HAP-1 (cell line): ENCODE data around the gene NCMAP.
"Not testable (repeated sequence)": the region's sequence is repeated elsewhere in the genome, so short reads cannot be mapped to it uniquely, and the experiment has no call there.

Experiments
- DNase-seq, 2 experiments: peaks; one replicate each; pipeline ENCODE4 v3.0.0-alpha.2; 2016 to 2020; ENCODE audit warnings: low spot score in 2 of 2
- H3K27me3 ChIP-seq: fragments of 250-450 bp; sonication (Bioruptor Pico); 2 replicates; pipeline ENCODE4 v1.5.1; 2020; ENCODE audit warnings: low read depth, mild to moderate bottlenecking, moderate library complexity
- H3K36me3 ChIP-seq: fragments of 250-450 bp; sonication (Bioruptor Pico); replicated peaks from 2 replicates; pipeline ENCODE4 v1.5.1; 2020; ENCODE audit warnings: mild to moderate bottlenecking
- H3K4me1 ChIP-seq: fragments of 250-450 bp; sonication (Bioruptor Pico); 2 replicates; pipeline ENCODE4 v1.5.1; 2020; ENCODE audit warnings: mild to moderate bottlenecking
- H3K4me3 ChIP-seq: fragments of 250-450 bp; sonication (Bioruptor Pico); 2 replicates; pipeline ENCODE4 v1.5.1; 2020; ENCODE audit warnings: mild to moderate bottlenecking, moderate library complexity
- H3K9me3 ChIP-seq: fragments of 250-450 bp; sonication (Bioruptor Pico); 2 replicates; pipeline ENCODE4 v1.5.1; 2020; ENCODE audit warnings: mild to moderate bottlenecking, moderate library complexity
- in situ Hi-C: fragments of 300-500 bp; cut with MboI; formaldehyde crosslinking; loops from 3 replicates; pipeline ENCODE4 v1.14.3; 2020; ENCODE audit warnings: low sequenced_read_pairs, inconsistent platforms, mixed read lengths

The NCMAP gene

DNA sequence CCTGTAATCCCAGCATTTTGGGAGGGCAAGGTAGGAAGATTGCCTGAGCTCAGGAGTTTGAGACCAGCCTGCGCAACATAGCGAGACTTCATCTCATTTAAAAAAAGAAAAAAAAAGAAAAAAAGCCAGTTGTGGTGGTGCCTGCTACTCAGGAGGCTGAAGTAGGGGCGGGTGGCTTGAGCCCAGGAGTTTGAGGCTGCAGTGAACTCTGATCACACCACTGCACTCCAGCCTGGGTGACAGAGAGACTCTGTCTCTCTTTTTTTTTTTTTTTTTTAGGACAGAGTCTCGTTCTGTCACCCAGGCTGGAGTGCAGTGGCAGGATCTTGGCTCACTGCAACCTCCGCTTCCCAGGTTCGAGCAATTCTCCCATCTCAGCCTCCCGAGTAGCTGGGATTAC is 26.6 kb upstream of the NCMAP start:
- in situ Hi-C loops, H3K9me3 ChIP-seq, H3K27me3 ChIP-seq, H3K4me3 ChIP-seq, H3K36me3 ChIP-seq, H3K4me1 ChIP-seq, DNase-seq: not testable (repeated sequence)

DNA sequence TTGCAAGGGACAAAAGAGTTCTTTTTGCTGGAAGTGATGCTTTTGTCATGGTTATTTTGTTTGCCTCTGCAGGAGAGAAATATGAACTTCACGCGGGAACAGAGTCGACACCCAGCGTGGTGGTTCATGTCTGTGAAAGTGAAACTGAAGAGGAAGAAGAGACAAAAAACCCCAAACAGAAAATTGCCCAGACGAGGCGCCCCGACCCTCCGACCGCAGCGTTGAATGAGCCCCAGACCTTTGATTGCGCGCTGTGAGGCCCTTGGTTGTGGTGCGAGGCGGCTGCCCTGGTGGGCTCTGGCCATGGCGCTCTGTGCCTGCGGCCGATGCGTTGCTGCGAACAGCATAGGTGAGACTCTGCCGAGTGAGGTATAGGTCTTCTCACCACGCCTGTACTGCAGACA is 20.9 kb upstream of the NCMAP start:
- H3K4me3 ChIP-seq = no peak overlapping the region; the same call in 1 of the 2 replicates
- in situ Hi-C loops = no loop called here

DNA sequence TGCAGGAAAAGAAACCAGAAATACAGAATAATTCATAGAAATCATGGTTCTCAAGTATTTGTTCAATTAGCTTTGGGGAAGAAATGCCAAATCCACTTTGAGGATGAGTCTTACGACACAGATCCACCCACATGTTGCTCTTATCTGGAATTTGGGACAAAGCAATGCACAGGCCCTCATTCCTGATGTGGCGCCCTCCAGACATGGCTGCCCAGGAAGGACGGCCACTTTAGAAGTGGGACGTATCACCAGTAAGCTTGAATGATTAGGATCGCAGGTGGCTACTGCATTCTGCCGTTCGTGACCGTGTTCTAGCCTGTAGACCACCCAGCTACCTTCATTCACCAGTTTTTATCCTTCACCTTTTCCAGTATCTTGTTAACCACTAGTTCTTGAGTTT is 20.1 kb upstream of the NCMAP start:
- in situ Hi-C loops = no loop called here
- no peak overlapping the region for H3K4me3 ChIP-seq
- peaks cover 40% of the 10 kb centered on the region for H3K4me1 ChIP-seq
- no peak for DNase-seq
- no peaks in the 10 kb centered on the region for H3K27me3 ChIP-seq
- no peaks in the 10 kb centered on the region for H3K9me3 ChIP-seq
- peaks cover 3% of the 10 kb centered on the region for H3K36me3 ChIP-seq

More for the DNA sequence above, 20.9 kb upstream of the NCMAP start:
- Histone ChIP-seq H3K36me3 (peaks cover 3% of the 10 kb centered on the region), H3K9me3 (no peaks in the 10 kb centered on the region), H3K4me1 (peaks cover 32% of the 10 kb centered on the region), H3K27me3 (no peaks in the 10 kb centered on the region)
- peak; percentile 65 to 84 for DNase-seq

DNA sequence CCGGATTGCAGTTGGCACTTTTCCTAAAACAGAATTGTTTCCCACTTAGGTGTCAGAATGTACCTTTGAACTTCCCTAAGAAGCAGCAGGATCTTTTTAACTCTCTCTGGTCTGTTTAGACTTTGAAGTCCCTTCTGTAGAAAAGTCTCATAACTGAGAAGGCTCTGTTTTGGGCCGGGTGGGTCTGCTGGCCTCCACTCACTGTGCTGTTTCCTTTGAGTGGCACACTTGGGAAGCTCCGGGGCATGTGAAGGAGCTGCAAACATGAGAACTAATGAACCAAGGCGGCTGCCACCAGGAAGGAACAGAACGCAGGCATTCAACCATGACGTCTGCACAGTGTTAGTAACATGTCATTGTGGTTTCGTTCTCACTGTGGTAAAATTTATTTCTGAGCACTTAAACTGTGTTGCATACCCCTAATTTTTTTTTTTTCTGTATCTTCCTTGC is 19.5 kb upstream of the NCMAP start:
- Histone ChIP-seq H3K27me3 (no peaks in the 10 kb centered on the region), H3K9me3 (no peaks in the 10 kb centered on the region), H3K4me3 (no peak overlapping the region), H3K36me3 (peaks cover 3% of the 10 kb centered on the region), H3K4me1 (peaks cover 46% of the 10 kb centered on the region)
- in situ Hi-C loops = no loop called here
- peak; percentile 30 to 58 for DNase-seq

DNA sequence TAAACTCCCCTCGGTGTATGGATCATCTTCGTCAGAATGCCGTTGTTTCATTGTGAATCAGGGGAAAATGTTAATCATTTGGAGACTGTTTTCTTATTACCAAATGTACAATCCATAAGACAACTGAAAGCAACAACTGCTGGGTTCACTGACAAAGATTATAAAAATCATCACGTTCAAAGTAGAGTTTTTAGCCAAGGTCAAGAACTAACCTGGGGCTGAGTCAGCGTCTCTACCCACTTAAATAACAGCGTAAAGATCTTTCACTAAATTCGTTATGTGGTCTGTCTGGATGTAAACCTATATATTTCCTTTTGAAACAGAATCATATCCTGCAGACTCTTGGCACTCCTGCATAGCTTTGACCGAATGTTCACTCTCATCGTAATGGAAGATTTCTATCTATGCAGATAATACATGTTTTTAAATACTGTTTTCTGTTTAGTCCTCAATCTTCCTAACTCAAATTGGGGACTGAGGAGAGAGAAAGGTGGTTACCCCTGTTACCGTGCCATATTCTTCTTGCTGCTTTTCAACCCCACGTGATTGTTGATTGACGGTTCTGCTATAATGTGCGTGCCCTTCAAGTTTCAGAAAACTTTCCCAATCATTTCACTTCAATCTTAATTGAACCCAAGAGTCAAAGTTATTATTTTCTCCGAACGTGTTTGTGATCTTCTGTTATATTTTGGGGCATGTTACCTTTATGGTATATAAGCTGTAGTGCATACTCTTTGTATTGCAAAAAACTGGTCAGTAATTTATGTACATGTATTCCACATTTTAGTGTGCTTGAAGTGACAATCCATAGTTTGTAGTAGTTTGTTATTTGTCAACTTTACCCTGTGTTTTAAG is 15.6 kb upstream of the NCMAP start:
- no peaks in the 10 kb centered on the region for H3K36me3 ChIP-seq
- in situ Hi-C loops = no loop called here
- peaks cover 46% of the 10 kb centered on the region for H3K4me1 ChIP-seq

DNA sequence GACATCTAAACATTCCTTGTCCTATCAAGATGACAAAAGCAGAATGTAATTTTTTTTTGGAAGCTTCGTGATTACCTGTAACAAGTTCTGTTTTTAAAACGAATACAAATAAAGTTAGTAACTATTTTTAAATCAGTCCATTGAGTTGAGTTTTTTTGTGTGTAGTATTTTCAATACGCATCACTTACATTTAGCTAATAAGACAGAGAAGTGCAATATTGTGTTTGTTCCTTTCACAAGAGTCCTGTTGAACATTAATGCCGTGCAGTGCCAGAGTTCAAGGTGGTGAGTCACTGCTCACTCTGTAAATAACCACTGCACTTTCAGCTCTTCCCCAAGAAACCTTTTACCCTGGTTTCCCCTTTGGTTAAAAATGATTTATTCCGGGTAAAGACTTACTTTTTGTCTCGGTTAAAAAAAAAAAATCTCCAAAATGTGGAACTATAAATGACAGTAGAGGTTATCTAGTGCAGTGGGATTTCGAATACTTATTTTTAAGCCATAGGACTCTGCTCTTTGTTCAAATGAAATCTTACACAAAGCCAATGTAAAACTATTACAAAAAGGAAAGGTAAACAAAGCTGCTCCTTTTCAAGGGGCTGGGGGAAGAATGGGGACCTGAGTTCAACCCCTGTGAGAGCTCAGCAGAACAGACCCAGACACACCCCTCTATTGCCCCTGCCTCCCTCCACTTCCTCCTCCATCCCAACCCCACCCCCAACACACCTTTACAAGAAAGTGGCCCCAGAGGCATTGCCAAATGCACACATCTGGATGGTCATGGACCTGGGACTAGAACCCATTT is 14.8 kb upstream of the NCMAP start:
- Histone ChIP-seq H3K9me3 (no peaks in the 10 kb centered on the region), H3K36me3 (no peaks in the 10 kb centered on the region), H3K4me3 (no peak overlapping the region), H3K27me3 (no peaks in the 10 kb centered on the region), H3K4me1 (peaks cover 44% of the 10 kb centered on the region)
- DNase-seq = peak; percentile 54 to 61
- in situ Hi-C loops = no loop called here

More for the DNA sequence above, 15.6 kb upstream of the NCMAP start:
- Histone ChIP-seq H3K9me3 (no peaks in the 10 kb centered on the region), H3K27me3 (no peaks in the 10 kb centered on the region), H3K4me3 (no peak overlapping the region)
- no peak for DNase-seq

DNA sequence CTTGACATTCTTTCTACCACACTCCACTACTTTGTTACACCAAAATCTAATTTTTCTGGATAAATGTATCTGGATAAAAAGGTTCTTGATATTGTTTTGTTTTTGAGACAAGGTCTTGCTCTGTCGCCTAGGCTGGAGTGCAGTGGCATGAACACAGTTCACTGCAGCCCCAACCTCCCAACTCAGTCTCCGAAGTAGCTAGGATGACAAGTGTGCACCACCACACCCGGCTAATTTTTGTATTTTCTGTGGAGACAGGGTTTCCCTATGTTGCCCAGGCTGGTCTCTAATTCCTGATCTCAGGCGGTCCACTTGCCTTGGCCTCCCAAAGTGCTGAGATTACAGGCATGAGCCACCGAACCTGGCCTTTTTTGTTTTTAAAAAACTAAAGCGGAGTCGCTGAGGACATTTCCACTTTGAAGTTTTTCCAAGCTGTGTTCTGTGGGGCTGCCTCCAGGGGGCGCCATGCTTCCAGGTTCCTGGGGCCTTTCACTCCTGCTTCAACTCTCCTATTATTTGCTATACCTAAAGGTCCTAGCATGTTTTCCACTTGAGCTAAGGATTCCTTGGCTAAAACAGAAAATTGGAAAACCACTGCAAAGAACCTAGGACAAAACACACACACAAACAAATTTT is 14.1 kb upstream of the NCMAP start:
- Histone ChIP-seq H3K9me3 (no peaks in the 10 kb centered on the region), H3K36me3 (no peaks in the 10 kb centered on the region), H3K27me3 (no peaks in the 10 kb centered on the region), H3K4me1 (peaks cover 37% of the 10 kb centered on the region), H3K4me3 (no peak overlapping the region)
- in situ Hi-C loops = no loop called here
- DNase-seq = peak in 1 of 2 experiments; percentile 55

DNA sequence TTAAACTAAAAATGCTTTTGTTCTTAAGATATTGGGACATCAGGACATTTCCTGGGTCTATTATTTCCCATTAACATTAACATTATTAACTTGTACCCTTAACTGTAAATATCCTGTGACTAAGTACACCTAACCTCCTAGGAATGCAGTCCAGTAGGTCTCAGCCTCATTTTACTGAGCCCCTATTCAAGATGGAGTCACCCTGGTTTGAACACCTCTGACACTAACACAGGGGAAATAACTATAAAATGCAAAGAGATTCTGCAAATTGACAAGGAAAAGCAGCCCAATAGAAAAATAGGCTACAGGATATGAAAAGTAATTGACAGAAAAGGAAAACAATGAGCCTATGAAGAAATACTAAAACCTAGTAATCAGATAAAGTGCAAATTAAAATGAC is 11.6 kb upstream of the NCMAP start:
- Histone ChIP-seq H3K4me3 (no peak overlapping the region), H3K9me3 (no peaks in the 10 kb centered on the region), H3K4me1 (peaks cover 33% of the 10 kb centered on the region), H3K36me3 (no peaks in the 10 kb centered on the region), H3K27me3 (no peaks in the 10 kb centered on the region)
- in situ Hi-C loops = no loop called here
- no peak for DNase-seq

DNA sequence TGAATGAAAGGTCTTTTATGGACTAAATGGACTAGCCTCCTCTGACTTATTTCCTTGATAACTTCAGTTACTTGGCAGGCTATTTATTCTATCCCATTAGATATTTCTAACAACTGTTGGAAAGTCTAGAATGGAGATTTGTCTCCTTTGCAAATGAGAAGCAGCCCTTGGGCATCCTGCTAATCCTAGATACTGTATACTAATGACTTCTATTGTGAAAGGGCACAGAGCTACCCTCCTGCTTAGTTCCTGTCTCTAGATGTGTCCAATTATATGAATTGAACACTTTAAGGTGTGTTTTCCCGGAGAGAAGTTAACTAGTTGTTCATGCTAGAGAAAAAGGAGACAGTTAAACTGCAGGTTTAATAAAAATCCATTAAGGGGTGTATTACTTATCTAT is 10.2 kb upstream of the NCMAP start:
- peaks cover 19% of the 10 kb centered on the region for H3K4me1 ChIP-seq
- no peak overlapping the region for H3K4me3 ChIP-seq
- no peaks in the 10 kb centered on the region for H3K36me3 ChIP-seq
- no peaks in the 10 kb centered on the region for H3K9me3 ChIP-seq
- H3K27me3 ChIP-seq = no peaks in the 10 kb centered on the region
- in situ Hi-C loops = no loop called here
- peak in 1 of 2 experiments; percentile 64 for DNase-seq

DNA sequence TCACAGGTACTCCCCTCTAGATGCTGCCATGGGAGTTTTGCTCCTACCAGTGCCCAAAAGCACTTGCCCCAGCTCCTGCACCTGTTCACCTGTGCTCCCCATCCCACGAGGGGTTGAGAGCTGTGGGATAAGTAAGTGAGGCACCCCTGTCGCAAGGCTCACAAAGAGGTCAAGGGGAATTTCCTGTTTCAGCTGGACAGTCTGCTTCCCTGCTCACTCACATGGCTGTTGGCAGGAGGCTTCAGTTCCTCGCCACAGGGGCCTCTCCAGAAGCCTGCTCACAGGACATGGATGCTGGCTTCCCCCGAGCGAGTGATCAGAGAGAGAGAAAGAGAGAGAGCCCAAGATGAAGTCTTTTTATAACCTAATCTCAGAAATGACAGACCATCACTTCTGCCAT is 8.7 kb upstream of the NCMAP start:
- in situ Hi-C loops = no loop called here
- H3K4me1 ChIP-seq = peaks cover 14% of the 10 kb centered on the region
- DNase-seq = no peak
- no peaks in the 10 kb centered on the region for H3K36me3 ChIP-seq
- H3K4me3 ChIP-seq = no peak overlapping the region
- H3K27me3 ChIP-seq = no peaks in the 10 kb centered on the region
- H3K9me3 ChIP-seq = no peaks in the 10 kb centered on the region

DNA sequence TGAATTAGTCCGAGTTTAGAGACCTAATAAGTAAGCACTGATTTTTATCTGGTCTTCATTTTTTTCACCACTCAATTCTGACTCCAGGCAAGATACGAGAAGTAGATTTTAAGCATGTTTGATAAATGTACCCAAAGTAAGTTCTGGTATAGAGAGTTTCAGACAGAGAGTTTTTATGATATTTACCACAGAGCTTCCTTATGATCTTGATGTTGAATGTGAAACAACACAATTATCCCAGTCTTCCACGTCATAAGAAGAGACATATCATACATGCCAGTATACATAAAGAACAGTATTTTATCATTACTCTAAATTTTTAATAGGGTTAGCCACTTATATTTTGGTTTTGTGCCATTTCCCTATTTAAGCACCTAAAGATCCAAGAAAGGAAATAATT is 7.8 kb upstream of the NCMAP start:
- H3K4me1 ChIP-seq = peaks cover 16% of the 10 kb centered on the region
- H3K9me3 ChIP-seq = no peaks in the 10 kb centered on the region
- in situ Hi-C loops = no loop called here
- H3K36me3 ChIP-seq = no peaks in the 10 kb centered on the region
- no peaks in the 10 kb centered on the region for H3K27me3 ChIP-seq
- no peak overlapping the region for H3K4me3 ChIP-seq
- no peak for DNase-seq

DNA sequence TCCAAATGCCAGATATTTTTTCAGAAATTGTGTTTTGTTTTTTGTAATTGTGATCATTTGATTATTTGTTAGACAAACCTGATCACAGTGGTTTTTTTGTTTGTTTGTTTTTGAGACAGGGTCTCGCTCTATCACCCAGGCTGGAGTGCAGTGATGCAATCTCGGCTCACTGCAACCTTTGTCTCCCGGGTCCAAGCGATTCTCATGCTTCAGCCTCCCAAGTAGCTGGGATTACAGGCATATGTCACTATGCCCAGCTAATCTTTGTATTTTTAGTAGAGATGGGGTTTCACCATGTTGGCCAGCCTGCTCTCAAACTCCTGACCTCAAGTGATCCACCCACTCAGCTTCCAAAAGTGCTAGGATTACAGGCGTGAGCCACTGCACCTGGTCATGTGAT is 6.7 kb upstream of the NCMAP start:
- H3K4me3 ChIP-seq, in situ Hi-C loops, DNase-seq, H3K36me3 ChIP-seq, H3K27me3 ChIP-seq, H3K9me3 ChIP-seq: not testable (repeated sequence)
- H3K4me1 ChIP-seq = peaks cover 16% of the 10 kb centered on the region

DNA sequence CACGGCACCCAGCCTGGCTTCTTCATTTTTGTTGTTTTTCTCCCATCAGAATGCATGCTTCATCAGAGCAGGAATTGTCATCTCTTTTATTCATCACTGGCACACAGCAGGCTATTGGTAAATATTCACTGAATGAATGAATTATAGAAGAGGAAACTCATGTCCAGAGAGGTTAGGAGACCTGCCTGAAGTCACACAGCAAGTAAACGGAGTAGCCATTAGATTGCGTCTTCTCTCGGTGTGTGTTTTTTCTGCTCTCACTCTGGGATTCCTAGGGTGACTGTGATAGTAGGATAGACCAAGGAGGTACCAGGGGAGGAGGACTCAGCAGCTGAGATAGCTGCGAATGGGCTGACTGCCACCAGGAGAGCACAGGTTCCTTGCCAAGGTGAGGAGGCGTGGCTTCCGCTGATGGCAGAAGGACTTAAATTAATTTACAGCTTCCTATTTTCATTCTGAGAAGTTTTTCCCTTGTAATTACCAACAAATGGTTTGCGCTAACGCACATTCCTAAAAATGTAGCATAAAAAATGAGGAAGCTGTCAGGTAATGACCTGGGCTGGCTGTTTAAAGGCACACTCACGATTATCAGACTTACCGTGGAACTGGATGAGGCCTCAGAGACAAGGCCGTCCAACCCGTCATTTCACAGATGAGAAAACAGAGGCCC is 4.5 kb upstream of the NCMAP start:
- no peak overlapping the region for H3K4me3 ChIP-seq
- no peaks in the 10 kb centered on the region for H3K27me3 ChIP-seq
- no peak for DNase-seq
- no peaks in the 10 kb centered on the region for H3K9me3 ChIP-seq
- no peaks in the 10 kb centered on the region for H3K36me3 ChIP-seq
- peaks cover 11% of the 10 kb centered on the region for H3K4me1 ChIP-seq
- in situ Hi-C loops = no loop called here
